ENCODE data around the gene HGS.

GRCh38 chr17:81684442-81684911, 666 bp downstream of the HGS start:
- TF ChIP-seq, protein P1, sequence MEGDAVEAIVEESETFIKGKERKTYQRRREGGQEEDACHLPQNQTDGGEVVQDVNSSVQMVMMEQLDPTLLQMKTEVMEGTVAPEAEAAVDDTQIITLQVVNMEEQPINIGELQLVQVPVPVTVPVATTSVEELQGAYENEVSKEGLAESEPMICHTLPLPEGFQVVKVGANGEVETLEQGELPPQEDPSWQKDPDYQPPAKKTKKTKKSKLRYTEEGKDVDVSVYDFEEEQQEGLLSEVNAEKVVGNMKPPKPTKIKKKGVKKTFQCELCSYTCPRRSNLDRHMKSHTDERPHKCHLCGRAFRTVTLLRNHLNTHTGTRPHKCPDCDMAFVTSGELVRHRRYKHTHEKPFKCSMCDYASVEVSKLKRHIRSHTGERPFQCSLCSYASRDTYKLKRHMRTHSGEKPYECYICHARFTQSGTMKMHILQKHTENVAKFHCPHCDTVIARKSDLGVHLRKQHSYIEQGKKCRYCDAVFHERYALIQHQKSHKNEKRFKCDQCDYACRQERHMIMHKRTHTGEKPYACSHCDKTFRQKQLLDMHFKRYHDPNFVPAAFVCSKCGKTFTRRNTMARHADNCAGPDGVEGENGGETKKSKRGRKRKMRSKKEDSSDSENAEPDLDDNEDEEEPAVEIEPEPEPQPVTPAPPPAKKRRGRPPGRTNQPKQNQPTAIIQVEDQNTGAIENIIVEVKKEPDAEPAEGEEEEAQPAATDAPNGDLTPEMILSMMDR (IDR thresholded peaks at IDR 0.05): no peak
- no peak for TF ChIP-seq POLR2A (IDR thresholded peaks at IDR 0.05)
- TF ChIP-seq POLR2AphosphoS5 (IDR thresholded peaks at IDR 0.05): no peak
- TF ChIP-seq EP300 (IDR thresholded peaks at IDR 0.05; ENCODE audit: low read depth): no peak

Data from transverse colon (tissue), 4 donors.